OCI-LY3 (cell line): ENCODE results near the gene PDE7B.

Source experiments
- H2AFZ ChIP-seq: fragments of 200-600, 300-600 bp; shearing (Covaris generic); 2 replicates; pipeline ENCODE4 v1.6.0; 2014; ENCODE audit warnings: antibody characterized with exemption, low read depth, low read length
- H3K27ac ChIP-seq: fragments of 200-600, 300-600 bp; sonication (generic); 2 replicates; pipeline ENCODE4 v1.5.1; 2014; ENCODE audit warnings: mild to moderate bottlenecking, low read length, moderate library complexity, mixed read lengths
- H3K27me3 ChIP-seq: fragments of 200-600, 300-600 bp; sonication (generic); 2 replicates; pipeline ENCODE4 v1.6.1; 2014; ENCODE audit warnings: low read depth, low read length, mixed read lengths
- H3K36me3 ChIP-seq: fragments of 200-600, 300-600 bp; sonication (generic); replicated peaks from 2 replicates; pipeline ENCODE3; 2014; ENCODE audit warnings: low read depth, low read length, mixed read lengths
- H3K4me1 ChIP-seq: fragments of 300-600, 200-600 bp; sonication (generic); 2 replicates; pipeline ENCODE4 v1.6.1; 2014; ENCODE audit warnings: low read length, mixed read lengths
- H3K4me2 ChIP-seq: fragments of 200-600, 300-600 bp; sonication (generic); 2 replicates; pipeline ENCODE4 v1.6.1; 2014; ENCODE audit warnings: low read length, mixed read lengths
- H3K4me3 ChIP-seq: fragments of 300-600, 200-600 bp; sonication (generic); 2 replicates; pipeline ENCODE4 v1.5.1; 2014; ENCODE audit warnings: antibody characterized with exemption, mild to moderate bottlenecking, low read length, moderate library complexity
- H3K79me2 ChIP-seq: fragments of 300-600, 200-600 bp; shearing (Covaris generic); 2 replicates; pipeline ENCODE4 v1.6.1; 2014; ENCODE audit warnings: mild to moderate bottlenecking, low read length, mixed read lengths
- H3K9ac ChIP-seq: fragments of 300-600, 200-600 bp; shearing (Covaris generic); 2 replicates; pipeline ENCODE4 v1.6.0; 2014; ENCODE audit warnings: mild to moderate bottlenecking, low read length, moderate library complexity
- H3K9me3 ChIP-seq: fragments of 200-600, 300-600 bp; shearing (Covaris generic); 2 replicates; pipeline ENCODE4 v1.6.1; 2014; ENCODE audit warnings: low read length, mixed read lengths; ENCODE audit not compliant: insufficient read depth
- H4K20me1 ChIP-seq: fragments of 200-600, 300-600 bp; sonication (generic); 2 replicates; pipeline ENCODE4 v1.6.1; 2016; ENCODE audit warnings: low read length, mixed read lengths; ENCODE audit not compliant: insufficient read depth
- EZH2phosphoT487 ChIP-seq: fragments of 200-600 bp; shearing (Covaris generic); IDR thresholded peaks from 2 replicates; pipeline ENCODE4 v1.6.1; 2018; ENCODE audit warnings: antibody characterized with exemption, mixed run types, low read depth
- TF ChIP-seq, protein P1 (sequence below): fragments of 200-600, 300-600 bp; sonication (generic); IDR thresholded peaks from 2 replicates; pipeline ENCODE4 v1.5.1; 2014; ENCODE audit warnings: antibody characterized with exemption, low read length, low read depth

PDE7B gene

DNA sequence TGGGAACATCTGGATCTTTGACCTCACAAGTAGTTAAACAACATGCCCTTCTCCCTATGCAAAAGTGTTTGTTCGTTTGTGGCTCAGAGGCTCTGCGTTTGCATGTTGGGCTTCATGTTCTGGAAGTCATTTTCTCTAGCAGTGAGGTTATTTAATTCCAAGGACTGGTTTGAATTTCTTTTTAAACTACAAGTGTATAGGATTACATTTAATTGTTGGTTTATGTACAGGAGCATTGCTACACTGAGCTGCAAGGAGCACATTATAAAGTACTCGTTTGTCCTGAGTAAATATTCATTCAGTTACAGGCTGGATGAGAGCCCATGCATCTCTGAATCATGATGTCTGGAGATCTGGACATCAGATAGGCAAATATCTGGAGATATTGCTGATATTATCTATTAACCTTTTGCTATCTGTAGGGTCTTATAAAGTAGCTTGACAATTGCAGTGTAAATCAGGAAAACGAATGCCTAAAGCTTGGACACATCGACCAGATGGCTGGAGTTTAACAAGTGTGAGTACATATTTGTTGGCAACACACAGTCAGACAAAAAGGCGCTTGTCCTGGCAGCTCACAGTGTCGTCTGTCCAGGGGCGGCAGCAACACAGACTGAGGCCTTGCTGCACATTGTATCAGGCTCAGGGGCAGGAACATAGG is 84.6 kb downstream of the PDE7B start:
- H3K27ac ChIP-seq: no peak overlapping the region
- H3K4me3 ChIP-seq: no peak overlapping the region
- H2AFZ ChIP-seq: no peak overlapping the region
- TF ChIP-seq EZH2phosphoT487: no peak
- no peaks in the 10 kb centered on the region for H4K20me1 ChIP-seq
- no peaks in the 10 kb centered on the region for H3K4me1 ChIP-seq
- H3K36me3 ChIP-seq: no peaks in the 10 kb centered on the region
- H3K27me3 ChIP-seq: no peaks in the 10 kb centered on the region
- no peak overlapping the region for H3K4me2 ChIP-seq
- no peak overlapping the region for H3K9ac ChIP-seq
- no peaks in the 10 kb centered on the region for H3K79me2 ChIP-seq
- no peaks in the 10 kb centered on the region for H3K9me3 ChIP-seq

DNA sequence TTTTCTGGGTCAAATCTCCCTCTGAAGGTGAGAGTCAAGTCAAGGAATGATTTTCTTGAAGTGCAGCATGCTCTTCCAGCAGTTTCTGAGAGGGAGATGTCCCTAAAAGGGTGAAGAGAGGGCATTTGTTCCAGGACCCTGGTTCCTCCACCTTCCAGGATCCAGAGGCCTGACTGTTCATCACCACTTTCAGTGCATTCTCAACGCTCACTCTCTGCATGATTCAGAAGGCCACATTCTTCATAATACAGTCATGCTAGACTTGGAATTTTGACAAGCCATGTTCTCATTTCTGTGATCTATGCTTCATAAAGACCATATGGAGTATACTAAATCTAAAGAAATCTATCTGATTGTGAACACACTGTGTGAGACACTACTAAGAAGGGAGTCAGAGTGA is 85.1 kb downstream of the PDE7B start:
- TF ChIP-seq, protein P1, sequence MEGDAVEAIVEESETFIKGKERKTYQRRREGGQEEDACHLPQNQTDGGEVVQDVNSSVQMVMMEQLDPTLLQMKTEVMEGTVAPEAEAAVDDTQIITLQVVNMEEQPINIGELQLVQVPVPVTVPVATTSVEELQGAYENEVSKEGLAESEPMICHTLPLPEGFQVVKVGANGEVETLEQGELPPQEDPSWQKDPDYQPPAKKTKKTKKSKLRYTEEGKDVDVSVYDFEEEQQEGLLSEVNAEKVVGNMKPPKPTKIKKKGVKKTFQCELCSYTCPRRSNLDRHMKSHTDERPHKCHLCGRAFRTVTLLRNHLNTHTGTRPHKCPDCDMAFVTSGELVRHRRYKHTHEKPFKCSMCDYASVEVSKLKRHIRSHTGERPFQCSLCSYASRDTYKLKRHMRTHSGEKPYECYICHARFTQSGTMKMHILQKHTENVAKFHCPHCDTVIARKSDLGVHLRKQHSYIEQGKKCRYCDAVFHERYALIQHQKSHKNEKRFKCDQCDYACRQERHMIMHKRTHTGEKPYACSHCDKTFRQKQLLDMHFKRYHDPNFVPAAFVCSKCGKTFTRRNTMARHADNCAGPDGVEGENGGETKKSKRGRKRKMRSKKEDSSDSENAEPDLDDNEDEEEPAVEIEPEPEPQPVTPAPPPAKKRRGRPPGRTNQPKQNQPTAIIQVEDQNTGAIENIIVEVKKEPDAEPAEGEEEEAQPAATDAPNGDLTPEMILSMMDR: no peak
- TF ChIP-seq EZH2phosphoT487: no peak
- Histone ChIP-seq H3K79me2 (no peaks in the 10 kb centered on the region), H2AFZ (no peak overlapping the region), H4K20me1 (no peaks in the 10 kb centered on the region), H3K36me3 (no peaks in the 10 kb centered on the region), H3K27me3 (no peaks in the 10 kb centered on the region), H3K27ac (no peak overlapping the region), H3K9ac (no peak overlapping the region), H3K9me3 (no peaks in the 10 kb centered on the region), H3K4me2 (no peak overlapping the region), H3K4me1 (no peaks in the 10 kb centered on the region), H3K4me3 (no peak overlapping the region)

DNA sequence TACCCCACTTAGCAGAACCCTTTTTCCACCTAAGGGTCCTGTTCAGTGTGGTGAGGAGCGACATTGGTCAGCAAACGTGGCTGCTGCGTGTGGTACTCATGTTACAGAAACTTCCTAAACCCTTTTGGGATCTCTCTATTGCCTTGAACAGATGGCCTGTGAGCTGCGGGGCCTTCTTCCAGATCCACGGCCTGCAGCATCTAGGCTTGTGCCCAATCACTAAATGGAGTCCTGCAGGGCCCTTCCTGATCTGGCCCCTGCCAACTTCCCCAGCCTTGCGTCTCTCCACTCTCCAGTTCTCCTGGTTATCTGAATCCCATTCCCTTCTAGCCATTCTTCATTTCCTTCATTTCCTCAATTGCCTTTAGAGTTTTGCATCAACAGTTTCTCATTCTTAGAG is 85.6 kb downstream of the PDE7B start:
- Histone ChIP-seq H3K4me3 (no peak overlapping the region), H3K27me3 (no peaks in the 10 kb centered on the region), H3K27ac (no peak overlapping the region), H3K9me3 (no peaks in the 10 kb centered on the region), H3K4me2 (no peak overlapping the region), H2AFZ (no peak overlapping the region), H4K20me1 (no peaks in the 10 kb centered on the region), H3K4me1 (no peaks in the 10 kb centered on the region), H3K36me3 (no peaks in the 10 kb centered on the region), H3K9ac (no peak overlapping the region), H3K79me2 (no peaks in the 10 kb centered on the region)
- TF ChIP-seq, protein P1: no peak
- TF ChIP-seq EZH2phosphoT487: no peak

DNA sequence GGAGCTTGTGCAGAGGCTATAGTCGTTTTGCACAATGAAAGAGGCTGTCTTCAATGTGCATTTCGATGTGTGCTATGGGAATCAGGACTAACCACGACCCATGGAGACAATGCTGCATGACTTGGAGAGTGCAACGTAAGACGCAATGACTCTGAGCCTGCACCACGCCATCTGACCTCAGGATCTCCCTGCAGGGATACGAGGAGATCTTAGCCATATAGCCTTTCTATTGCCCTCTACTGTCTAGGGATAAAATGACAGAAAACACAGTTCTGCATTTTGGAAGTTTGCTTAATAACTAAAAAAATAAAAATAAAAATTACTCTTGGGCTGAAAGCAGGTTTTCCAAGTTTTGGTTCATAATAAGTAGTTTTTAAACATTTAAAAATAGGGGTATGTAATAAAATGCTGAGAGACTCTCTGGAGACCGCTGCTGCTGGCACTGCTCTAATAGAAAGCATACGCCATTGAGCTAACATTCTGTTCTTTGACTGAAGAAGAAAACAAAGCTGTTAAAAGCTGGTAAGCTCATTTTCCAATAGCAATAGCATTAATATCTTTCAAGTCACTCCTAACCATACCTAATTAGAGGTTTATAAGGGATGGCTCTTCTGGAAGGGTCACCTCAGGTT is 87.2 kb downstream of the PDE7B start:
- H4K20me1 ChIP-seq: no peaks in the 10 kb centered on the region
- H3K9me3 ChIP-seq: no peaks in the 10 kb centered on the region
- H3K9ac ChIP-seq: no peak overlapping the region
- peak overlapping the region; percentile 29; the same call in 1 of the 2 replicates for H3K4me3 ChIP-seq
- no peak overlapping the region for H2AFZ ChIP-seq
- TF ChIP-seq, protein P1: peak; percentile 44
- no peak for TF ChIP-seq EZH2phosphoT487
- H3K27me3 ChIP-seq: no peaks in the 10 kb centered on the region
- peak overlapping the region; percentile 53 for H3K4me2 ChIP-seq
- H3K4me1 ChIP-seq: no peaks in the 10 kb centered on the region
- H3K36me3 ChIP-seq: no peaks in the 10 kb centered on the region
- no peak overlapping the region for H3K27ac ChIP-seq
- no peaks in the 10 kb centered on the region for H3K79me2 ChIP-seq
